Nephron (organoid): ENCODE data around the gene MRGPRE.
A peak's percentile ranks its signal among the peaks of the same experiment; 100 is the strongest.

Experiments
- H3K27ac Mint-ChIP-seq, 3 experiments: 2 replicates each; pipeline ENCODE4 v1.8.0; 2020; ENCODE audit warnings: mixed read lengths in 3 of 3, mild to moderate bottlenecking in 2 of 3, moderate library complexity in 1 of 3
- H3K27me3 Mint-ChIP-seq: 2 replicates; pipeline ENCODE4 v1.8.0; 2021; ENCODE audit warnings: low read depth, mild to moderate bottlenecking, moderate library complexity, mixed read lengths
- H3K36me3 Mint-ChIP-seq: 2 replicates; pipeline ENCODE4 v1.8.0; 2020; ENCODE audit warnings: low read depth, mixed read lengths
- H3K4me1 Mint-ChIP-seq: 2 replicates; pipeline ENCODE4 v1.8.0; 2020; ENCODE audit warnings: mixed read lengths
- H3K4me3 Mint-ChIP-seq, 3 experiments: 2 replicates each; pipeline ENCODE4 v1.8.0; 2020; ENCODE audit warnings: mild to moderate bottlenecking in 3 of 3, mixed read lengths in 3 of 3, moderate library complexity in 2 of 3
- H3K9me3 Mint-ChIP-seq: 2 replicates; pipeline ENCODE4 v1.8.0; 2020; ENCODE audit warnings: mixed read lengths
- TF ChIP-seq, protein P1 (sequence below), 3 experiments: fragments of 200-600 bp; sonication (generic); IDR thresholded peaks; one replicate each; pipeline ENCODE4 v1.5.0; 2021; ENCODE audit warnings: antibody characterized with exemption in 3 of 3; ENCODE audit not compliant: unreplicated experiment in 3 of 3

The MRGPRE gene

DNA sequence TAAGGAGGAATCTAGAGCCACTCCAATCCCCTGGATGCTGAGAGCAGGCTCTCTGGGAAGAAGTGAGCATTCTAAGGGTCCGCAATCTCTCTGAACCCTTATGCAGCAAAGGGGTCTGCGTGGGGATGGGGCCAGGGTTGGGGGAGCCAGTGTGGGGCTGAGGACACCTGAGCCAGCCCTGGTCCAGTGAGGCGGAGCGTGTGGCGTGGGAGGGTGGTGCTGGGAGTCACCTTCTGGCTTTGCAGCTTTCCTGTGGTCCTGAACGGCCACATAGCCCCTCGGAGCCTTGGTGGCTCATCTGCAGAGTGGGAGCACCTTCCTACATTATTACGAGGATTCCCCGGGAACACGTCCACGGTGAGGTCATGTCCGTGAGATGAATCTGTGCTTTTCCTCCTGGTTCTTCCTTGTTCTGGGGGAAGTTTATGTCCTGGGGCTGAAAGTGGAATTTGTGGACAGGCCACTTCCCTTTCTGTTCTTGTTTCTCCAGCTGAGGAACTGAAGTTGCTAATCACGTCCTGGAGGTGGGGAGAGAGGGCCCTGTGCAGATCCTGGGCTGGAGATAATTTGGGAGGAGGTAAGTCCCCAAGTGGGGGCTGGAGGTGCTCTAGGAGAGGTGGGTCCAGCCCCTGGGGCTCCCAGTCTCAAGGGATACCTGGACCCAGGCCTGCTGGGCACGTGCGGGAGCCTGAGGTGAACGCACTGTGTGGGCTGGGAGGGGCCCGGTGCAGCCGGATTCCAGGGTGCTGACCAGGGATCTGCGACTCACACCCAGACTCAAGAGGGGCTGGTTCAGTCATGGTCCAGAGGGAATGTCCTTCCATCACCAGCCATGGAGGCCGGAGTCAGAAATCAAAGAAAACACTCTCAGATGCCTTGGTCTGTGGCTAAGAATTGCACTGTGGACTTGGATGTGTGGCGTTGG lies 6.1 kb downstream of the MRGPRE start:
- TF ChIP-seq, protein P1, sequence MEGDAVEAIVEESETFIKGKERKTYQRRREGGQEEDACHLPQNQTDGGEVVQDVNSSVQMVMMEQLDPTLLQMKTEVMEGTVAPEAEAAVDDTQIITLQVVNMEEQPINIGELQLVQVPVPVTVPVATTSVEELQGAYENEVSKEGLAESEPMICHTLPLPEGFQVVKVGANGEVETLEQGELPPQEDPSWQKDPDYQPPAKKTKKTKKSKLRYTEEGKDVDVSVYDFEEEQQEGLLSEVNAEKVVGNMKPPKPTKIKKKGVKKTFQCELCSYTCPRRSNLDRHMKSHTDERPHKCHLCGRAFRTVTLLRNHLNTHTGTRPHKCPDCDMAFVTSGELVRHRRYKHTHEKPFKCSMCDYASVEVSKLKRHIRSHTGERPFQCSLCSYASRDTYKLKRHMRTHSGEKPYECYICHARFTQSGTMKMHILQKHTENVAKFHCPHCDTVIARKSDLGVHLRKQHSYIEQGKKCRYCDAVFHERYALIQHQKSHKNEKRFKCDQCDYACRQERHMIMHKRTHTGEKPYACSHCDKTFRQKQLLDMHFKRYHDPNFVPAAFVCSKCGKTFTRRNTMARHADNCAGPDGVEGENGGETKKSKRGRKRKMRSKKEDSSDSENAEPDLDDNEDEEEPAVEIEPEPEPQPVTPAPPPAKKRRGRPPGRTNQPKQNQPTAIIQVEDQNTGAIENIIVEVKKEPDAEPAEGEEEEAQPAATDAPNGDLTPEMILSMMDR (IDR thresholded peaks at IDR 0.05; ENCODE audit: unreplicated experiment in 3 of 3) = no peak
- no peak overlapping the region for H3K27ac Mint-ChIP-seq
- H3K27me3 Mint-ChIP-seq = peaks cover 39% of the 10 kb centered on the region
- H3K4me1 Mint-ChIP-seq = no peaks in the 10 kb centered on the region
- no peaks in the 10 kb centered on the region for H3K36me3 Mint-ChIP-seq
- no peak overlapping the region for H3K4me3 Mint-ChIP-seq
- no peaks in the 10 kb centered on the region for H3K9me3 Mint-ChIP-seq

DNA sequence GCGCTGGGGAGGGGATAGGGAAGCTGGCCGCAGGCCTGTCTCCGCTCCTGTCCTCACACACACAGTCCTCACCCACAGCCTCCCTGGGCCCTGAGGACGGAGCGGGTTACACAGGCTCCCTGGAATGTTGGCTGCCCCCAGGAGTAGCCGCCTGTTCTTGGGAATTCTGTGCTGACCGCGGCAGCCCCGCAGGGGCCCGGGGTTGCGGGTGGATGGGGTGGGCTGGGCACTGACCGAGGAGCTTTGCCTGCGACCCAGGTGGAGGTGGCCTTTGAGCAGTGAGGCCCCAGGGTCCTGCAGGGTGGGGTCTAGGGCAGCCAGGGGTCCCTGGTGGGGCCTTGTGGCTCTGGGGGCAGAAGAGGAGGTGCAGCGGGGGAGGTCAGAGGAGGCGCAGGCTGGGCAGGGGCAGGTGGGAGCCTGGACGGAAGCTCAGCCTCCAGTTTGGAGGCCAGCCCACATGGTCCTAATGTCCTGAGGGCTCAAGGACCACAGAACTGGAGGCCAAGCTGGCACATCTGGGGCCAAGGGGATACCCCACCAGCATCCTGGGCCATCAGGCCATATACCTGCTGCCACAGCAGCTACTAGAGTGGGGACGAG lies 7.0 kb downstream of the MRGPRE start:
- Mint-ChIP-seq H3K27me3 (peaks cover 41% of the 10 kb centered on the region), H3K36me3 (no peaks in the 10 kb centered on the region), H3K4me3 (no peak overlapping the region), H3K27ac (peak overlapping the region in 1 of 3 experiments; percentile 93), H3K4me1 (no peaks in the 10 kb centered on the region), H3K9me3 (no peaks in the 10 kb centered on the region)
- TF ChIP-seq, protein P1 (IDR thresholded peaks at IDR 0.05; ENCODE audit: unreplicated experiment in 3 of 3) = no peak

DNA sequence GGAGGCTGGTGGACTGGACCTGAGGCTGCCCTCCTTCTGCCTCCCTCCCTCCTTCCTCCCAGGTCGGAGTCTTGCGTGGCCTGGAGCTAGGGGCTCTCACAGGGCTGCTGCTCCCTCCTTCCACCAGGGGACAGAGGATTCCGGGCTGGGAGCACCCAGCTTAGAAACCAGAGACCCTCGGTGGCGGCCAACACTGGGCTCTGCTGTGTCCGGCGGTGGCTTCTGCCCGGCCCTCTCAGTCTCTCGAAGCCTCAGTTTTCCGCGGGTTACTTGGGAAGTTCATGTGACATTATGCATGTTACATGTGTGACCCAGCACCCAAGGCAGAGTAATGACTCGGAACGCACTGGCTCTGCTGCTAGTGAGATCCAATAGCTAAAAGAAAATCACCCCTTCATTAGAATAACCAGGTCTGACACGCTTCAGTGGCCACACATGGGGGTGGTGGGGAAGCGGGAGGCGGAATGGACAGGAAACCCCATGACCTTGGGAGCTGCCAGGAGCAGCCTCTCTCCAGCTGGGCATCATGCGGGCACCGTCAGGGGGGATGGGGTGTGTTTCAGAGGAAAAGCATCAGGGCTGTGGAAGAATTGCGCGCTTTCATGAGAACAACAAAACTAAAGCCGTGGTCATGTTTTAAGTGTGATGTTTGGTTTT lies 7.7 kb downstream of the MRGPRE start:
- Mint-ChIP-seq H3K4me3 (no peak overlapping the region), H3K27me3 (peaks cover 45% of the 10 kb centered on the region), H3K36me3 (no peaks in the 10 kb centered on the region), H3K9me3 (no peaks in the 10 kb centered on the region), H3K4me1 (no peaks in the 10 kb centered on the region), H3K27ac (peak overlapping the region in 2 of 3 experiments; percentile 30 to 93)
- TF ChIP-seq, protein P1 (IDR thresholded peaks at IDR 0.05; ENCODE audit: unreplicated experiment in 3 of 3) = peak in 1 of 3 experiments; percentile 7

DNA sequence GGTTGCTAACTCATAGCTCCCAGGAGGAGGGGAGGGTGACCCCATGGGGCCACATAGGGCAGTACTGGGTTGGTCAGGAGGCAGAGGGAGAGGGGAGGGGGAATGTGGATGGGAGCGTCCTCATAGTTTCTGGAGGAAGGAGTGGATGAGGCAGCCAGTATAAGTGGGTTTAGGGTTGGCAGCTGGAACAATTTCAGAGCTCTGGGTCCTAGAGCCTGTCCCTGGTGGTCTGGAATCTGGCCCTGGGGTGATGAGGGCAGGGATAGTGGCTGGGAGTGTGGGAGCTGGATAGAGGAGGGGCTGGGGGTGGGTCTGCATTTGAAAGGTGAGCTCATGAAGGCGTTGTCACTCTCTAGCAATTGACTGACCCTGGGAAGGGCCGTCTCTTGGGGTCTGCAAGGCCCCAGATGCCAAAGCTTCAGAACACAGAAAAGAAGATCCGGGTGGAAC lies 8.3 kb downstream of the MRGPRE start:
- TF ChIP-seq, protein P1 (IDR thresholded peaks at IDR 0.05; ENCODE audit: unreplicated experiment in 3 of 3) = no peak
- peak overlapping the region in 1 of 3 experiments; percentile 93 for H3K27ac Mint-ChIP-seq
- peaks cover 48% of the 10 kb centered on the region for H3K27me3 Mint-ChIP-seq
- no peaks in the 10 kb centered on the region for H3K4me1 Mint-ChIP-seq
- no peaks in the 10 kb centered on the region for H3K9me3 Mint-ChIP-seq
- H3K36me3 Mint-ChIP-seq = no peaks in the 10 kb centered on the region
- no peak overlapping the region for H3K4me3 Mint-ChIP-seq

DNA sequence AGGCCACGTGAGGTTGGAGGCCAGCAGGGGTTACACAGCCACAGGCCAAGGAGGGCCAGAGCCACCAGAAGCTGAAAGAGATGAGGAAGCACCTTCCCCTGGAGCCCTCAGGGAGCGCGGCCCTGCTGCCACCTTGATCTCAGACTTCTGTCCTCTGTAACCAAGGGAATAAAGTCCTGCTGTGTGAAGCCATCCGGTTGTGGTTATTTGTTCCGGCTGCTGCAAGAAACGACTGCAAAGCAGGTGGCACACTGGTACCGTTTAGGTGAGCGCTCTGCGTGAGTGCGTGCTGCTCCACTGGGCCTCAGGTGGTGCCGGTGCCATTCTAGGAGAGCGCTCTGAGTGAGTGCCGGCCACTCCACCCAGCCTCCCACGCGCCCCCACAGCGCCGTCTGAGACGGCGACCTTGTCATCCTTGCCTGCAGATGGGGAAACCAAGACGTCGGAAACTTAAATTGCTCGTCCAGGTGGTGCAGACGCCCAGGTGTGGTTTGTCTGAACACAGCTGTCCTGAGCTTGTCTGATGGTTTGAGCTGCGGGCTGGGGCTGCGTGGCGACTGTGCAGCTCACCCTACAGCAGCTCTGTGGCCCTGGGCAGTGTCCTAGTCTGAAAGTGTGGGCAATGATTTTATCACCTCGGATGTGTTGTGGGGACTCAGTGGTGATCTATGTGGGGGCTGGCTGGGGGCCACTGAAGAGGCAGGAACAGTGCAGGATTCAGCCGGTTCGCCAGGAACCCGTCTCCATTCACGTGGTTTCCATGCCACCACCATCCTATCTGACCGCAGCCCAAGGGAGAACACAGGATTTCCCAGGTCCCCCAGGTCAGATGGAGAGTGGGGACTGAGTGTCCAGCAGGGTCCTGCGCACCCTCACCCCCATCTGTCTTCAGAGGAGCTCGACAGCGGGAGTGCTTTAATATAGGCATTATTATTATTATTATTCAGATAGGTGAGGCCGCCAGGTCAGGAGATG lies 9.0 kb downstream of the MRGPRE start:
- Mint-ChIP-seq H3K27me3 (peaks cover 48% of the 10 kb centered on the region), H3K4me1 (no peaks in the 10 kb centered on the region)

More for the DNA sequence above, 9.0 kb downstream of the MRGPRE start:
- TF ChIP-seq, protein P1 (IDR thresholded peaks at IDR 0.05; ENCODE audit: unreplicated experiment in 3 of 3) = no peak
- Mint-ChIP-seq H3K36me3 (no peaks in the 10 kb centered on the region), H3K4me3 (no peak overlapping the region), H3K9me3 (no peaks in the 10 kb centered on the region), H3K27ac (peak overlapping the region in 1 of 3 experiments; percentile 93)
